Measurements from ENCODE around the gene KCTD20.
A peak's percentile ranks its signal among the peaks of the same experiment; 100 is the strongest.
"Not testable (repeated sequence)": the region's sequence is repeated elsewhere in the genome, so short reads cannot be mapped to it uniquely, and the experiment has no call there.

KCTD20 gene

DNA sequence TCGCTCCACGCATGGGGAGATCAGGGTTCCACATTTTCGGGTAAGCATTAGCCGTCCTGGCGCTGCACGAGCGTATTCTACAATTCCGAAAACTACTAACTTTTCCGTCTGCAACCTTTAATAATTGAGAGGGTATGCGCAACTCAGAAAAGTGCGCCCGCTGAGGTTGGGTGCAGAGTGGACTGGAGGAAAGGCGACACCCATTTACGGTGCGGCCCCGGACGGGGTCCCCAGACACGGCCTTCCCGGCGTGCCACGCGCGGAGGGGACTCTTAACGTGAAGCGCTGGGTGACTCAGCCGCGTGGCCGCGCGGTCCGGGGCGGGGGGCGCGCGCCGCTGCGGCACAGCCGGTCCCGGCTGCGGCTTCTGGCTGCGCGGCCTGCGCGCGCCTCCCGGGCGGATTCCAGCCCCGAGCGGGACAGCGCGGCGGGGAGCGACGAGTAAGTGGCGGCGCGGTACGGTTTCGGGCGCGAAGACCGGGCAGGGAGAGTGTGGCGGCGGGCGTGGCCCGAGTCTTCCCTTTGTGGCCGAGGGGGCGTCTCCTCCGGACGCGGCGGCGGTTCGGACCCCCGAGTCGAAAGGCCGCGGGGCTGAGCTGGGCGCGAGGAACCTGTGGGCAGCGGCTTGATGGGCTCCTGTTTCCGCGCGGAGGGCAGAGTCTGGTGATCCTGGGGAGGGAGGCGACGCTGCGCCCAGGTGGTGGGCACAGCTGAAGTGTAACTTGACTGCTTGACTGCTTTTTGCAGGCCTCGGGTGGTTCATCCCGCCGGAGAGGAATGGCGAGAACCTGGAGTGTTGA lies at the start of gene KCTD20, which contains the start of gene PXT1:
KCTD20 (plus strand) TSS at position 330 of the 800 bp plus-strand sequence. CDS start 27,098 bp downstream, outside the sequence.
PXT1 (minus strand) TSS at position 184 of the 800 bp plus-strand sequence. CDS start 16,772 bp downstream, outside the sequence.
- peak; percentile 87 to 89 for DNase-seq

DNA sequence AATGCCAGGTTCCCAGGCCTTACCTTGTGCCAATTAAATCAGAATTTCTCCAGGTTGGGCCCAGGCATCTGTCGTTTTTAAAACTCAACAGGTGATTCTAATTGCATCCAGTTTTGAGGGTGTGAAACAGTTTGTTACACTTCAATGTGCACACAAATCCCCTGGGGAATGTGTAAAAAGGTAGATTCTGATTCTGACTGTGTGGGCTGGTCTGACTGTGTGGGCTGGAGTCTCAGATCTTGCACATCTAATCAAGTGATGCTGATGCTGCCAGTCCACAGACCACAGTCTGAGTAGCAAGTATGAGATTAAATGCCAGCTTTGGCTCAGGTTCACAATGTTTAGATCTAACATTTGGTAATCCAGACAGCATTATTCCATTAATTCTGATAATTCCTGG lies 42.8 kb upstream of the KCTD20 start:
- DNase-seq, result no peak

DNA sequence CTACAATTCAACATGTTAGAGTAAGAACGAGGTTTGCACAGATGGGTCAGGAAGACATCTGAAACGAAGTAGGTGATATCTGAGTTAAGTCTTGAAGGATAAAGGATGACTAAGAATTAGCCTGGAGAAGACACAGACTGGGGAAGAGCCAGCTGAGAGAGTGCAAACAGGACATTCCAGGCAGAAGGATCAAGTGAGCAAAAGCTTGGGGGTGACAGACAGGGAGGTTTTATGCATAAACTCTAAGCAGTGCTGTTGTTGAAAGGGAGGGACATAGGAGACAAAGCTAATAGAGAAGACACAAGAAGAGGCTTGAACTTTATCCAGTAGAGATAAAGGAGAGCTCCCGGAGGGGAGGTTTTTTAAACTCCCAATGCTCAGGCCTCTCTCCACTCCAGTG lies 40.3 kb upstream of the KCTD20 start:
- no peak for DNase-seq

DNA sequence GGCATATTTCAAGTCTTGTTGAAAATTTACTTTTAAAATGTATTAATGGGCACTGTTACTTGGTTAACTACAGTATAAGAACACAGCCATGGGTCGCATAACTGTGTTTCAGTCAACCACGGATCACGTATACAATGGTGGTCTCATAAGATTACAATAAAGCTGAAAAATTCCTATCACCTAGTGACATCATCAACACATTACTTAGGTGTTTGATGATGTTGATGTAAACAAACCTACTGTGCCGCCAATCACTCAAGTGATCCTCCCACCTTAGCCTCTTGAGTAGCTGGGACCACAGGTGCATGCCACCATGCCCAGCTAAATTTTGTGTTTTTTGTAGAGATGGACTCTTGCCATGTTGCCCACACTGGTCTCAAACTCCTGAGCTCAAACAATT lies 38.6 kb upstream of the KCTD20 start:
- no peak for DNase-seq

DNA sequence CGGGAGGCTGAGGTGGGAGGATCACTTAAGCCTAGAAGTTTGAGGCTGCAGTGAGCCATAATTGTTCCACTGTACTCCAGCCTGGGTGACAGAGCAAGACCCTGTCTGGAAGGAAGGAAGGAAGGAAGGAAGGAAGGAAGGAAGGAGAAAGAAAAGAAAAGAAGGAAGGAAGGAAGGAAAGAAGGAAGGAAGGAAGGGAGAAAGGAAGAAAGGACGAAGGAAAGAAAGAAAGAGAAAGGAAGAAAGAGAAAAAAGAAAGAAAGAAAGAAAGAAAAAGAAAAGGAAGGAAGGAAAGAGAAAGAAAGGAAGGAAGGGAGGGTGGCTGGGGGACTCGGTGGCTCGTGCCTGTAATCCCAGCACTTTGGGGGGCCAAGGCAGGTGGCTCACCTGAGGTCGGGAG lies 33.1 kb upstream of the KCTD20 start:
- not testable (repeated sequence) for DNase-seq

DNA sequence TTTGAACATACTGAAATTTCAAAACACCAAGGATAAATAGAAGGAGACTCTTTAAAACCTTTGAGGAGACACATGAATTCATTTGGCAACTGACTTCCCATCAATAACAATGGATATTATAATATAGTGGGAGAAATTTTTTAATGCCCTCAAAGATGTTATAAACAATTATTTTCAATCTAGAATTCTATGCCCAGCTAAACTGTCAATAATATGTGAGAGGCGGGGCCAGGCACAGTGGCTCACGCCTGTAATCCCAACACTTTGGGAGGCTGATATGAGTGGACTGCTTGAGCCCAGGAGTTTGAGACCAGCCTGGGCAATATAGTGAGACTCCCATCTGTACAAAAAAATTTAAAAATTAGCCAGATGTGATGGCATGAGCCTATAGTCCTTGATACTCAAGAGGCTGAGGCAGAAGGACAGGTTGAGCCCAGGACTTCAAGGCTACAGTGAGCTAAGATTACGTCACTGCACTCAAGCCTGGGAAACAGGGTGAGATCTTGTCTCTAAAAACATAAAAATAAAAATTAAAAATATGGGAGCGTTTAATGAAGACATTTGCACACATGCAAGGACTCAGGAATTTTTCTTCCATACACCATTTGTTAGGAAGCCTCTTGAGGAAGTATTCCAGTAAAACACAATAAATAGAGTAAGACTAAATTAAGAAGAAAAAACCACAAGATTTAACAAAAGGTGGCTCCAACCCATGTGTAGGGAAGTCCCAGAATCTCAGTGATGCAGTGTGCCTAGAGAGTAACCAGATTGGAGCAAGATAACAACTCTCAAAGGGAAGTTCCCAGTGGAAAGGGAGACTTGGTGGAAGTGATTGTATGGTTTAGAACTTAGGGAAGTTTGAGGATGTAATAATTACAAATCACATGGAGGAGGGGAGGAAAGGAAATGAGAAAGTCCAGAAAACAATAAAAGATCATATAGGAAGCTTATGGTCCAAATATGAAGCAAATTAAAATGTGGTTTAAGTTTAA lies 29.0 kb upstream of the KCTD20 start:
- DNase-seq, result no peak

DNA sequence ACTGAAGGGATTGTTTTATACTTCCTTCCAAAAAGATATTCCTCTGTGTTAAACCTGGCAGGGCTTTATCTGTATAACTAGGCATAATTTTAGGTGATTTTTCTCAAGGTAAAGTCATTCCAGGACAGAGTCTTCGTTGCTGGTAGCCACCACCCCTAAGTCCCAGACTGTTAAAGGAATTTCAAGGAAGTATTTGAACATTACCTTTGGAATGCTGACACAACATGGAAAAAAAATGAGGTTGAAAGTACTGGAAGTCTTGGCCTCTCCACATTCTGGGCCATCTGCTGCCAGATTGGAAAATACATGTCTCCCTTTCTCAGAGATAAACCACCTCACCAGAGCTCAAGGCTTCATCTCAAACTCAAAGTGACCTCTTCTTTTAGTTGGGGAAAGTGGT lies 28.3 kb upstream of the KCTD20 start:
- no peak for DNase-seq

DNA sequence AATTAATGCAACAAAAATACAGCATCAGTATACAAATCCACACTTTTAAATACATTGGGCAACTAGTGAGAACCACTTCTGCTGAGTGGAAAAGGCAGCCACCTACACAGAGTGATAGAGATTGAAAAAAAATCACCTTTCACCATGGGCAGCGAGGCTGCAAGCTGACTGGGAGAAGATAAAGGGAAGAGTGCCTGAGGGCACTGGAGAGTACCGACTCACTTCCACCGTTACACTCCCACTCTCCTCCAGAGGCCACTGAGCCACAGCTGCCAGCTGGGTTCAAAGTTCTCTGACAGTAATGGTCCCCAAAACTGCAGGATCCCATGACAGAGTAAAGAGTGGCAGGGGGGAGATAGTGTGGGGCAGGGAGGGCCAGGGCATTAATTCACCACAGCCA lies 24.2 kb upstream of the KCTD20 start:
- no peak for DNase-seq

DNA sequence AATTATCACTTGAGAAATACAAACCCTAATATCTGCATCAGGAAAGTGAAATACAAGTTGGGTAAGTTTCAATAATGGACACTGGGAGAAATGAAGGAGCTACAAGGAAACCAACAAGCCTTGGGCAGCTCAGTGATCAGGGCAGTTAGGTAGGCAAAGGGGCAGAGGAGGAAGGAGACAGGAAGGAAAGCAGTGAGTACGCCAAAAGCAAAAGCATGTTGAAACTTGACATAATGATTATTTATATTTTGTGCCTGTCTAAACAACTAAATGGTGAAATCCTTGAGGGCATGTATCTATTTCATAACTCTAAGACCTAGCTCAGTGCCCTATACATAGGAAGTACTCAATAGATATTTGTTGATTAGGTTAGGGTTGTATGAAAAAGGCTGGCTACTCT lies 23.5 kb upstream of the KCTD20 start:
- no peak for DNase-seq

DNA sequence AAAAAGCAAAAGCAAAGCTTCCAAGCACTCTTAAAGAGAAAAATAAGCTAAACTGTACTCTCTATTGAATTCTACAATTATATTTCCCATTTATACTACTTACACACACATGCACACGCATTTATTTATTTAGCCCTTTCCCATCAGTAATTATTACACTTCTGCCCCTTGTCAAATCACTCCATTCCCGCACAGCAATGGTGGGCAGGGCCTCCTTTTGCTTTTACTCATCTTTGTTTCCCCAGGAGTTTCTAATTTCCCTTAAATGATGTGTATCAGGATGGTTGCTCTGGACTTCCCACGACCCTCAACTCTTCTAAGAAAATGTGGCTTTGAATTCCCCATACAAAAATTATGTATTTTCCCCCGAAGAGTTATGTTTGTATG lies 20.1 kb upstream of the KCTD20 start:
- peak in 1 of 2 experiments; percentile 5 for DNase-seq

DNA sequence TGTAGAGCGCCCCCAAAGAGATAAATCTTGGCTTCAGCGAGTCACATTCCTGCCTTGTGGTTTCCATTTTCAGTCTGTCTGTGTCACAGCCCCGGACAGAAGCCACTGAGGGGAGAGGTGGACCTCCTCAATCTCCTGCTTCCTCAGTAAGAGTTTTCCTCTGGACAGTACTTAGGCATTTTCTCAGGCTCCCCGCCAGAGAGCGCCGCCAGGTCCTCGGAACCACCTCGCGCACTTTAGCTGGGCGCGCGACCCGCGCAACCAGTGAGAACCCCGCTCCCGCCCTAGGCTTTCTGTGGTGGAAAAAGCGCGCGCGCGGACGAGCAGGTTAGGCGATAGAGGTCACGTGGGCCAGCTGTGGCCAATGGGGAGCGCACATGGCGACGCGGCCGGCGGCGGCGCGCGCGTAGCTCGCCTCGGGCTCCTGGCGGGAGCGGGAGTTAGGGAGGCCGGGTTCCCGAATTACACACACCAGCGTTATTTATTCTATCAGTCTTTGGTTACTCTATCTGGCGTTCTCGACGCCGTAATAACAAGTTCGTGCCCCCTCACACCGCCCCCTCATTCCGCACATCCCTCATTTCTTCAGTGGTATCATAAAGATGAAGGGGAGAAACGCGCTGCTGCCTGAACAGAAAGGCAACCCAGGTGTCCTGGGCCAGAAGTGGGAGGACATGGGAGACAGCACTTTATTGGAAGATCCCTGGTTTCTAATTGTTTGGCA lies 19.5 kb upstream of the KCTD20 start:
- peak; percentile 98 to 99 for DNase-seq

DNA sequence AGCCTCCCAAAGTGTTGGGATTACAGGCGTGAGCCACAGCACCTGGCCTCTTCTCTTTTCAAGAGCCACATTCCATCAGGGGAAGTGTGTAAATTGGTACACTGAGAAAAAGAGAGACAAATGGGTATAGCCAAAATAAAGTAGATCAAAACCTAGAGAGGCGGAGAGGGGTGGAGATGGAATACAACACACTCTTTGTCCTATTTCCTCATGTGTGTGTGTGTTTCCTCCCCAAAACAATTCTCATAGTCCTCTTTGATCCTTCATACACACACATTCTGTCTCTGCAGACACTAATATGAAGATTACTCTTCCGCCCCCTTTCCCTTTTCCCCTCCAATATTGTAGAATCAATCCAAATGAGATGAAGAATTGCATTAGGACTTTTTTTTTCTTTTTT lies 16.2 kb upstream of the KCTD20 start:
- no peak for DNase-seq

DNA sequence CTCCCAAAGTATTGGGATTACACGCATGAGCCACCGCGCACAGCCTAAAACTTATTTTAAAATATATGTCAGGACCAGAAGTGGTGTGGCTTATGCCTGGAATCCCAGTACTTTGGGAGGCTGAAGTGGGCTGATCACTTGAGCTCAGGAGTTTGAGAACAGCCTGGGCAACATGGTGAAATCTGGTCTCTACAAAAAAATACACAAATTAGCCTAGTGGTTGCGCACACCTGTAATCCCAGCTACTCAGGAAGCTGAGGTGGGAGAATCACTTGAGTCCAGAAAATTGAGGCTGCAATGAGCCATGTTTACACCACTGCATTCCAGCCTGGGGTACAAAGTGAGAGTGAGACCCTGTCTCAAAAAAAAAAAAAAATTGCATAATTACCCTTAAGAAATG lies 13.9 kb upstream of the KCTD20 start:
- no peak for DNase-seq

DNA sequence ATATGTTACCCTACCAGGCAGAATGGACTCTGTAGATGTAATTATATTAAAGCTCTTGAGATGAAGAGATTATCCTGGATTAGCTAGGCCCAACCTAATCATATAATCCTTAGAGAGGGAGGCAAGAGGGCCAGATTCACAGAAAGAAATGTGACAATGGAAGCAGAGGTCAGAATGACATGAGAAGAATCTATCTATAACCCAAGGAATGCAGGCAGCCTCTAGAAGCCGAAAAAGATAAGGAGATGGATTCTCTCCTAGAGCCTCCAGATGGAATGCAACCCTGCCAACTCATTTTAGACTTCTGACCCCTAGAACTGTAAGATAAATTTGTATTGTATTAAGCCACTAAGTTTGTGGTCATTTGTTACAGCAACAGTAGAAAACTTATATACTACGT lies 12.4 kb upstream of the KCTD20 start:
- DNase-seq, result no peak

DNA sequence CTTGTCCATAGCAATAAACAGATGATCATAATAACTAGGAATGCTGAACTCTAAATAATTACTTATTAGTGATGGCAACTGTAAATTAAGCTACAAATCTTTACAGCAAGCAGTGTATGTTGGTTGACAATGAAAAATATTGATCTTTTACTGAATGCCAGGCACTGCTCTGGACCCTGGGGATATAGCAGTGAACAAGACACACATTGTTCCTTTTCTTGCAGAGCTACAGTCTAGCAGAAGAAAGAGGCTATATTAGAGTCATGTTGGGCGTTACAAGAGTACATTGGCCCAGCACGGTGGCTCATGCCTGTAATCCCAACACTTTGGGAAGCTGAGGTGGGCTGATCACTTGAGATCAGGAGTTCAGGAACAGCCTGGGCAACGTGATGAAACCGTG lies 11.6 kb upstream of the KCTD20 start:
- DNase-seq, result no peak

DNA sequence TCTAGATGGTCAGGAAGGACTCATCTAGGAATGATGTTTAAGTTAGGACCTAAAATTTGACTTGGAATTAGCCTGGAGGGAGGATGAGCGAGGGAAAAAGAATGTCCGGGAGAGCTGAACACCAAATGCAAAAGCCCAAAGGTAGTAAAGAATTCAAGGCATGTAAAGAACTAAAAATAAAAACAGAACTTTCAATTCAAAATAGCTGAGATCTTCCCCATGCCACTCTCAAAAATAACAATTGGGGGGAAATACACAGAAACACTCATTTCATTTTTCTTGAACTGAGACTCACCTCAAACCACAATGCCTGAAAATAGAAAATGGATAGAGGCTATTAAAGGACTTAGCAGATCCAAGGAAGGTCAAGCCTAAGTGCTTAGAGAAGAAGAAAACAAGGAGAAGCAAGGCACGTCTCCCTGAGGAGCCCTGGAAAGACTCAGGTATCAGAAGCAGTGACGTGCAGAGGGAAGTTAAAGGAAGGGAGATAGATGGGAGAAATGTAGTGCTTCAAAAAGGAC lies 10.6 kb upstream of the KCTD20 start:
- DNase-seq, result no peak

DNA sequence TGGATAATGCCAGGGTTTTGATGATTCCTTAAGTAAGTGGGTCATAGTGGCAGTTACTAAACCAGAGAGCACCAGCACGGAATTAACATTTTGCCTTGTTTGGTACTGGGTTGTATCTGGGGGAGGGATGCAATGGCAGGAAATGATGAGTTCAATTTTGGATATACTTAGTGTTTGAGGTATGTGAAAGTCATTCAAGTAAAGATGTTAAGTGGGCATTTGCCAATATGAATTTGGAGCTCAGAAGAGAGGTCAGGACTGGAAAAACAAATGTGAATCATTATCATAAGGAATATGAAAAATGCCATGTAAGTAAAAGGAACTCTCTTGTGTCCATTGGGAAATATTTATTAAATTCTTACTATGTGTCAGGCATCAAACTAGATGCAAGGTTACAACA lies 6.3 kb upstream of the KCTD20 start:
- DNase-seq, result no peak

DNA sequence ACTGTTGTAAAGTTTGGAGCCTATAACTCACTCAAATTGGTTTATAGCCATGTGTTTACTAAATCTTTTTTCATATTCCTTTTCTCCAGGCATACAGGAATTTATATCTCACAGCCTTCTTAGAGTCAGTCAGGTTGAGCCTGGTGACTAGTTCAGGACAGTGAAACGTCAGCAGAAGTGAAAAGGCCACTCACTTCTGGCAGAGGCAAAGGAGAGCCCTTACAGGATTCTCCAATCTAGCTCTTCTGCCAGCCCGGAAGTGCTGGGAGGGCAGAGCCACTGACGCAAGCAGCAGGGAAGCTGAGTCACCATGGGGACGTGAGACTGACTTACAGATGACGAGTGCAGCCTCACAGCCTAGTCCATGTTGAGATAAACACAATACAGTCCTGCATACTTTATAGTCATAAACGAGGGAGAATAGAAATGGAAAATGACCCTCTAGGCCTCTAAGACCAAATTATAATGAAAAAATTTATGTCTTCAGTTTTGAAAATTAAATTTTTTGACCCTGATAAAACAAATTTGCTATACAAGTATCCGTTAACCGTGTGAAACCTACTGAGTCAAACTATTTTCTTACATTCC lies 1.4 kb upstream of the KCTD20 start:
- peak; percentile 84 to 90 for DNase-seq

DNA sequence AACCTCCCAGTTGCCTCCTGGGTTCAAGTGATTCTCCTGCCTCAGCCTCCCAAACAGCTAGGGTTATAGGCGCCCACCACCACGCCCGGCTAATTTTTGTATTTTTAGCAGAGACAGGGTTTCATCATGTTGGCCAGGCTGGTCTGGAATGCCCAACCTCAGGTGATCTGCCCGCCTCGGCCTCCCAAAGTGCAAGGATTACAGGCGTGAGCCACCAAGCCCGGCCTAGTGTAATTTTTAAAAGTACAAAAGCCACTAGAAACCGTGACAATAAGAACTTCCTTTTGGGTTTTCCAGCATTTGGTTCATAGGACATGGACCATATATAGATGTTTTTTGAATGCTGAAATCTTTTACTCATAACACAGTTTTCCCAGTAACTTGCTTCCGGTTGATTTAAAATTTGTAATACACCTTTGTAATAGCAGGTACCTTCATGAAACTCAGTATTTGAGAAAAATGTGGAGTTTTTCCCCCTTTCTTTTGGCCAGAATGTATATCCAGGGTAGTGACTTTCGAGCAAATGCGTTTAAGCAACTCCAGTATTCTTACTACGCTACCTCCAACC lies 613 bp upstream of the KCTD20 start:
- peak in 1 of 2 experiments; percentile 19 for DNase-seq

DNA sequence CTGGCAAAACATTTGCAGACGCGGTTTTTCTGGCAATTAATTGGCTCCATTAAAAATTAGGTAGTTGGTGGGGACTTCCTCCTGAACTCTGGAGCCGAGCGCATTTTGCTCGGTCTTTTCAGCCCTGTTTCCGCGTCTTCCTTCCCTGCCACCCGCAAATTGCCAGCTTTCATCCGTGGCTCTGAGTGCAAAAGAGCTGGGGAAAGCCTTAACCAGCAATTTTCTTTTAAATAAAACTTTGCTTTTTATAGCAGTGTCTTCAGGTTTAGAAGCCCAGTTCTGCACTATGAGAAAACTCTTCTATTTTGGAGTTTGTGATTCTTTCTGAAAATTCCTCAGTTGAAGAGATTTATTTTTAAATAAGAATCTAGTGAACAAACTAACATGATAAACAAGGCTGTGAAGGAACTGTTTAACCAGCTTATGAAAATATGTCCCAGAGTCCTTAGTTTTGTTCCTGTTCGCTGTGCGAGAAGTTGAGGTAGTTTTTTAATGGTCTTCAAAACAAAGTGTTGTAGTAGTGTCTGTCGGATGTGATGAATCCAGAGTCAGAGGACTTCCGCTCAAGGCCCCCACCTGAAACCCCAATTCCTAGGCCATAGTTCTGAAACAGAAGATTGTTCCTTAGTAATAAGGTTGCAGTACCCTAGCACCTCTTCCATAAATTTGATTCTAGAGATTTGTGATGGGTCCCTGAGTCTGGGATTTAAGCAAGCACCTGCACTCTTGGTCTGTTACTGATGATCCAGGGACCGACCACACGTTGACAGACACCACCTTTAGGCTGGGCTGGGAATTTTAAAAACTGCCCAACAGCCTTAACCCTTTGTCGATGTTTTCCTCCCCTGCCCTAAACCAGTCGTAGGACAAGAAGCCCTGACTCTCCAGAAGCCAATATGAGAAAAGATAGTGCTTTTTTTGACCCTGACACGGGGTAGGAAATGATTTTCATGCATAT lies 950 bp downstream of the KCTD20 start:
- peak in 1 of 2 experiments; percentile 12 for DNase-seq

DNA sequence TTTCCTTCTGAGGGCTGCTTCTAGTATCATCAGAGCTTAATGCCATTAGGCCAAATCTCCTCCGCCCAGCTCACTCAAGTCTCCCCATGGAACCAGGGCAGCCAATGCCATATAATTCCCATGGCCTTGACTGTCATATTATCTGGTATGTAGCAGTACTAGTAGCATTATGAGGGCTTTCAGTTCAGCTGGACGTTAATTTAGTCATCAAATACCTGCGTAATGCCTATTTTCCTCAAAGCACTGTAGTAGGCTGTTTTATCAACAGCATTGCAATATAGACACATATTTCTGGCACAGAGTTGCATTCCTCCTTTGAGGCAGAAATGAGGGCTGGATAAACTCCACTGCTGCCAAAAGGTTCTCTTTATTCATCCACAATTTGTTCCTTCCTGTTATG lies 1.7 kb downstream of the KCTD20 start:
- DNase-seq, result no peak

Data from activated CD4-positive, alpha-beta T cell treated with anti-CD3 and anti-CD28 coated beads, Interleukin-2, amount 50 U/mL, for 48 hours (primary cell).